ENCODE results near the gene KANSL1.
"Not testable (repeated sequence)": the region's sequence is repeated elsewhere in the genome, so short reads cannot be mapped to it uniquely, and the experiment has no call there.

Gene KANSL1

DNA sequence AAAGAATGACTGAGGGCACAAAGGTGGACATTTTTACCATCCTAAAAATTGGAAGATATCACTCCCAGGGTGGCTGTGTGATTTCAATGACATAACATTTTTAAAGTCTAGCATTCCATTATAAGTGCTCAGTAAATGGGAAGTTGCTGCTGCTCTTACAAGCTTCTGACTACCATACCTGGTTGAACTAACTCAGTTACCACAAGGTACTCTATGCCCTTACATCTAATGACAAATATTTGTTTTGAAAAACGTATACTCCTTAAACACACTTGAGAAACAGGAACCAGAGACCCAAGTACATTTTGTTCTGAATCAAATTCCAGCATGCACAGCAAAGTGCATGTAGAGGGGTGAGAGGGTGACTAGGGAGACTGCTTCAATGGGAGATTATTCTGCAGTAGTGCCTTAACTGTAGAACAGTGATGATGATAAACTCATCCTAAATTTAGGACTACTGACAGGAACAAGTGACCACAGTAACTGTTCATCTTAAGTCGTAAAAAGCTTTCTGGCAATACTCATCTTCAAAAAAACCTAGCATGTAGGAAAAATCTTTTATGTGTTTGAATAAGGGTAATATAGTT is 83.5 kb downstream of the KANSL1 start:
- Histone ChIP-seq H3K27ac (ENCODE audit: low read length) (no peak overlapping the region), H3K4me1 (ENCODE audit: control insufficient read depth, insufficient read depth, low read length) (peaks cover 15% of the 10 kb centered on the region), H3K9me3 (ENCODE audit: control insufficient read depth in 2 of 2, low read length in 2 of 2) (no peaks in the 10 kb centered on the region), H3K4me3 (ENCODE audit: low read length in 2 of 2) (no peak overlapping the region), H3K27me3 (ENCODE audit: control insufficient read depth in 1 of 2, insufficient read depth in 2 of 2, low read length in 2 of 2) (no peaks in the 10 kb centered on the region), H3K36me3 (ENCODE audit: control insufficient read depth in 2 of 2, insufficient read depth in 2 of 2, low read length in 2 of 2) (no peaks in the 10 kb centered on the region), H3K9ac (ENCODE audit: low read length in 2 of 2) (no peak overlapping the region)

DNA sequence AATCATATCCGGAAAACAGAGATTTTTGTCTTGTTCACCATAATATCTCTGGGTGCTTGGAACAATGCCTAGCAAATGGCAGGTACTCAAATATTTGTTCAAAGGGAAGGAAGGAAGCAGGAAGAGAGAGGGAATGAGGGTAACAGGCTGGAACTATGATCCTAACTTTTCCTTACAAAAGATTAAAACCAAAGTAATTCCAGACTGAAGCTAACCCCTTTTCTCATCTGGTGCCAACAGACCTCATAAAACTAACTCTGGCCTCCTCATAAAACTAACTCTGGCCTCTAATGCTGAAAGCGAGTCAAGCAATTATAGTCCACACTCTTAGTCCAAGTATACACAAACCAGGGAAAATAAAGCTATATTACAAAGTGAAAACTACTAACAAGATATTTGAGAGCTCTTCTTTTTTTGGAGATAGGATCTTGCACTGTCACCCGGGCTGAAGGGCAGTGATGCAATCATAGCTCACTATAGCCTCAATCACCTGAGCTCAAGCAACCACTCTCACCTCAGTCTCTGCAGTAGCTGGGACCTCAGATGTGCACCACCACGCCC is 84.6 kb downstream of the KANSL1 start:
- Histone ChIP-seq H3K9me3 (ENCODE audit: control insufficient read depth in 2 of 2, low read length in 2 of 2) (no peaks in the 10 kb centered on the region), H3K27ac (ENCODE audit: low read length) (no peak overlapping the region), H3K4me1 (ENCODE audit: control insufficient read depth, insufficient read depth, low read length) (peaks cover 15% of the 10 kb centered on the region)

DNA sequence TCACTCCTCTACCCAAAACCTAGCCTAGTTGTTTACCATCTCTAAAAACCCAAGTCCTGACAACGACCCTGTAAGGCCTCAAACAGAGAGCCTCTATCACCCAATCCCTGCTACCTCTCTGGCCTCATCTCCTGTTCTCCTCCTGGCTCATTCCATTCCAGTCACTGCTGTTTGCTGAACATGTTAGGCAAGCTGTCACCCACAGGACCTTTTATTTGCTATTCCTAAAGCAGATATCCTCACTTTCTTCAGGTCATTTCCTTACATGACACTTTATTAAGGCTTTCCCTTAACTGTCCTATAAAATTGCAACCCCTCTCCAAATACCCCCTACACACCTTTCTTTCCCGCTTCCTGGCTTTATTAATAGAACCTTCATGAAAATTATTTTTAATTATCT is 85.1 kb downstream of the KANSL1 start:
- Histone ChIP-seq H3K27ac (ENCODE audit: low read length) (no peak overlapping the region), H3K4me1 (ENCODE audit: control insufficient read depth, insufficient read depth, low read length) (peaks cover 15% of the 10 kb centered on the region), H3K36me3 (ENCODE audit: control insufficient read depth in 2 of 2, insufficient read depth in 2 of 2, low read length in 2 of 2) (no peaks in the 10 kb centered on the region), H3K4me3 (ENCODE audit: low read length in 2 of 2) (no peak overlapping the region), H3K9ac (ENCODE audit: low read length in 2 of 2) (no peak overlapping the region), H3K9me3 (ENCODE audit: control insufficient read depth in 2 of 2, low read length in 2 of 2) (no peaks in the 10 kb centered on the region), H3K27me3 (ENCODE audit: control insufficient read depth in 1 of 2, insufficient read depth in 2 of 2, low read length in 2 of 2) (no peaks in the 10 kb centered on the region)

More for the DNA sequence above, 84.6 kb downstream of the KANSL1 start:
- H3K27me3 ChIP-seq (ENCODE audit: control insufficient read depth in 1 of 2, insufficient read depth in 2 of 2, low read length in 2 of 2), result no peaks in the 10 kb centered on the region
- H3K36me3 ChIP-seq (ENCODE audit: control insufficient read depth in 2 of 2, insufficient read depth in 2 of 2, low read length in 2 of 2), result no peaks in the 10 kb centered on the region
- no peak overlapping the region for H3K9ac ChIP-seq (ENCODE audit: low read length in 2 of 2)
- H3K4me3 ChIP-seq (ENCODE audit: low read length in 2 of 2), result no peak overlapping the region

DNA sequence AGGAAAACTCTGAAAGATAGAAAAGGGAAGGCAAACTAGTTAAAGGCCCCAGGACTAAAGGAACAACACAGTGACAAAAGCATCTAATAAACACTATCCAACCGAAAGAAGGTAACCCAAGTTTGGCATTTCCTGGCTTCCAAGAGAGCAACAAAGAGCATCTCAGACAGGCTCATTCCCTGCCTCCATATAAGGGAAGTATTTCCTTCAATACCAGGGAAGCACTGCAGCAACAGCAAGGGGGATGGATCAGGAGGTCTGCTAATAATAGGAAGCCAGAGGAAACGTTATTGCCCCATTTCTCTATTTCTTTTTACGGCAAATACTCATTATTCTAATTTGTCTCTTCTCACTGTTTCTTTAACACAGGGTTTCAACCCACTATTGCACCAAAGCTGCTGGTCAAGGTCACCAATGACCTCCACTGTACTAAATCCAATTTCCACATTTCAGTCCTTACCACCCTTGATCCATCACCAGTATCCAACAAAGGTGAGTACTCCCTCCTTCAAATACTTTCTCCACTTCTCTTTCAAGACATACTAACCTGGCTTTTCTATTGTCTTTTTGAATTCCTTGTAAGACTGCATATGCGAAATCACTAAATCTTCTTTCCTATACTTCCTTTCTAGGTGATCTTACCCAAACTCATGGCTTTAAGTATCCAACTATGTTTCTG is 86.1 kb downstream of the KANSL1 start:
- no peaks in the 10 kb centered on the region for H3K27me3 ChIP-seq (ENCODE audit: control insufficient read depth in 1 of 2, insufficient read depth in 2 of 2, low read length in 2 of 2)
- H3K27ac ChIP-seq (ENCODE audit: low read length), result no peak overlapping the region
- peaks cover 18% of the 10 kb centered on the region for H3K4me1 ChIP-seq (ENCODE audit: control insufficient read depth, insufficient read depth, low read length)
- peak overlapping the region in 1 of 2 donors; percentile 17 for H3K4me3 ChIP-seq (ENCODE audit: low read length in 2 of 2)
- no peak overlapping the region for H3K9ac ChIP-seq (ENCODE audit: low read length in 2 of 2)
- no peaks in the 10 kb centered on the region for H3K36me3 ChIP-seq (ENCODE audit: control insufficient read depth in 2 of 2, insufficient read depth in 2 of 2, low read length in 2 of 2)
- H3K9me3 ChIP-seq (ENCODE audit: control insufficient read depth in 2 of 2, low read length in 2 of 2), result no peaks in the 10 kb centered on the region

DNA sequence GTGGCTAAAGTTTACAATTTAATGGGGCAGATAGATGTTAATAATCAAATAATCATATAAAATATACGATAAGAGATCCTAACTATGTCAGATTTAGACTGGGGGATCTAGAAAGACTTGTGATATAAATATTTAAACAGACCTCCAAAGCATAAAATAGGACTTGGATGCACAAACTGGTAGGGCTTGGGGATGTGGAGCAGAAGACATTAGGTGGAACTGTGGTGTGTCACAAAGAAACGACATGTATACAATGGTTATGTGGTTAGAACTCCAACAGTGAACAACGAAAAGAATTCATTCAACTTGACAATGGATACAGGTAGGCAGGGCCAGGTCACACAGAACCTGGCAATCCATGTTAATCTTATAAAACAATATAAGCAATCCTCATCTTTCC is 90.4 kb downstream of the KANSL1 start:
- H3K27ac ChIP-seq (ENCODE audit: low read length); H3K27me3 ChIP-seq (ENCODE audit: control insufficient read depth in 1 of 2, insufficient read depth in 2 of 2, low read length in 2 of 2); H3K4me3 ChIP-seq (ENCODE audit: low read length in 2 of 2); H3K9ac ChIP-seq (ENCODE audit: low read length in 2 of 2); H3K9me3 ChIP-seq (ENCODE audit: control insufficient read depth in 2 of 2, low read length in 2 of 2); H3K36me3 ChIP-seq (ENCODE audit: control insufficient read depth in 2 of 2, insufficient read depth in 2 of 2, low read length in 2 of 2): not testable (repeated sequence)
- H3K4me1 ChIP-seq (ENCODE audit: control insufficient read depth, insufficient read depth, low read length), result peaks cover 13% of the 10 kb centered on the region

DNA sequence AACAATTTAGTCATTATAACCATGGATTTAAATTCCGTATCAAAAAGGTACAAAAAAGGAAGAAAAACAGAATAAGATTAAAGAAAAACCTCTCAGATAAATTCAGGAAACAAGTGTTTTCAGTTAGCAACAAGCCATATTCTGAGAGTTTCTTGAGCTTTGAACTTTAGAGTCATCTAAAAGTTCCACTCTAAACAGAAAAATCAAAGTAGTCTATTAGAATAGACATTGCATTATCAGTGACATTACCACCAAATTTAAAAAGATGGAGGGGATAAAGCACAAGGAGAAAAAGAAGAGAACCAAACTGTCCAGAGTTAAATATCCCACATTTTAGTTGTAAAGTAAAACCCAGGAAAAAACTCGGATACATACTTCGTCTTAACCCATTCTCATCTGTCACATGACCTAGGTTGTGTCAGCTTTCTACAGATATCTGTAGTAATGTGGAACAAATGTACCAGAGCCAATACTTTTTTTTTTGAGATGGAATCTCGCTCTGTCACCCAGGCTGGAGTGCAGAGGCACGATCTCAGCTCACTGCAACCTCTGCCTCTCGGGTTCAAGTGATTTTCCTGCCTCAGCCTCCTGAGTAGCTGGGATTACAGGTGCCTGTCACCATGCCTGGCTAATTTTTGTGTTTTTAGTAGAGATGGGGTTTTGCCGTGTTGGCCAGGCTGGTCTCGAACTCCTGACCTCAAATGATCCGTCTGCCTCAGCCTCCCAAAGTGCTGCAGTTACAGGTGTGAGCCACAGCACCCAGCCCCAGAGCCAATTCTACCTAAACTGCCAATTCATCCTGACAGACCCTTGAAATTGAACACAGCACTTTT is 91.2 kb downstream of the KANSL1 start:
- not testable (repeated sequence) for H3K4me1 ChIP-seq (ENCODE audit: control insufficient read depth, insufficient read depth, low read length); H3K27ac ChIP-seq (ENCODE audit: low read length); H3K36me3 ChIP-seq (ENCODE audit: control insufficient read depth in 2 of 2, insufficient read depth in 2 of 2, low read length in 2 of 2); H3K9ac ChIP-seq (ENCODE audit: low read length in 2 of 2); H3K27me3 ChIP-seq (ENCODE audit: control insufficient read depth in 1 of 2, insufficient read depth in 2 of 2, low read length in 2 of 2); H3K4me3 ChIP-seq (ENCODE audit: low read length in 2 of 2); H3K9me3 ChIP-seq (ENCODE audit: control insufficient read depth in 2 of 2, low read length in 2 of 2)

DNA sequence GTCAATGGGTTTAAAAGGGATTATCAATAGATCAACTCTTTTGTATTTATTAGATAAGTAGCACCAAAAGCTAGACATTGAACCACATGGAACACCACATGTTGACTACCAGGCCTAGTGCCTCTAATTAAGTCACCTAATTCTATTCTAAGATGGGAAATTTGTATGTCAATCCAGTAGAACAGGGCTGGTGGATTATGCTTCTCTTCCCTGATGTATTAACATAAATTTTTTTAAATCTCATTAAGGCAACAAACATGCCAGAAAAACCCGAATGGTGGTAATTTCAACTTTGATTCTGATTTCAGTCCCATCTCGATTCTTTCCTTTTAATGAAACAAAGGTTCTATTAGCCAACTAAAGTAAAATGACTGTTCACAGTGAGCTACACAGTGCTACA is 92.6 kb downstream of the KANSL1 start:
- Histone ChIP-seq H3K27ac (ENCODE audit: low read length) (no peak overlapping the region), H3K36me3 (ENCODE audit: control insufficient read depth in 2 of 2, insufficient read depth in 2 of 2, low read length in 2 of 2) (no peaks in the 10 kb centered on the region), H3K4me1 (ENCODE audit: control insufficient read depth, insufficient read depth, low read length) (peaks cover 2% of the 10 kb centered on the region), H3K4me3 (ENCODE audit: low read length in 2 of 2) (no peak overlapping the region), H3K9me3 (ENCODE audit: control insufficient read depth in 2 of 2, low read length in 2 of 2) (no peaks in the 10 kb centered on the region), H3K27me3 (ENCODE audit: control insufficient read depth in 1 of 2, insufficient read depth in 2 of 2, low read length in 2 of 2) (no peaks in the 10 kb centered on the region), H3K9ac (ENCODE audit: low read length in 2 of 2) (no peak overlapping the region)

DNA sequence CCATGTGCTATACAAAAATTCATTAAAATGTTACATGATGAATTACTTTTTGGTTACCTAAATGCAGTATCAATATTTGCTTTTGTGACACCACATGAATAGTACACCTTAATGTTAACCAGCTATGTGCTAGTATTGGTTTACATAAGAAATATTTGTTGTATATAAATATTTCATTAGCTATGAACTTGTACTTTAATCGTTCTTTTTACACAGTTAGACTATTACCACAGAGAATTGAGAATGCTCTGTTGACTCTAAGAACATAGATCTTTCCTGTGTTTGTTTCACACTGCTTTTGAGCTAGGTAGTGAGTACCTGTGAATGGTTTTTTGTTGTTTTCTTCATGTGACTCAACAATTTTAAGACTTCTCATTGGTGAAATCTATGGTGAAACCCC is 93.4 kb downstream of the KANSL1 start:
- Histone ChIP-seq H3K9me3 (ENCODE audit: control insufficient read depth in 2 of 2, low read length in 2 of 2) (no peaks in the 10 kb centered on the region), H3K27ac (ENCODE audit: low read length) (no peak overlapping the region), H3K27me3 (ENCODE audit: control insufficient read depth in 1 of 2, insufficient read depth in 2 of 2, low read length in 2 of 2) (no peaks in the 10 kb centered on the region), H3K4me3 (ENCODE audit: low read length in 2 of 2) (no peak overlapping the region), H3K36me3 (ENCODE audit: control insufficient read depth in 2 of 2, insufficient read depth in 2 of 2, low read length in 2 of 2) (no peaks in the 10 kb centered on the region), H3K9ac (ENCODE audit: low read length in 2 of 2) (no peak overlapping the region), H3K4me1 (ENCODE audit: control insufficient read depth, insufficient read depth, low read length) (peaks cover 2% of the 10 kb centered on the region)

DNA sequence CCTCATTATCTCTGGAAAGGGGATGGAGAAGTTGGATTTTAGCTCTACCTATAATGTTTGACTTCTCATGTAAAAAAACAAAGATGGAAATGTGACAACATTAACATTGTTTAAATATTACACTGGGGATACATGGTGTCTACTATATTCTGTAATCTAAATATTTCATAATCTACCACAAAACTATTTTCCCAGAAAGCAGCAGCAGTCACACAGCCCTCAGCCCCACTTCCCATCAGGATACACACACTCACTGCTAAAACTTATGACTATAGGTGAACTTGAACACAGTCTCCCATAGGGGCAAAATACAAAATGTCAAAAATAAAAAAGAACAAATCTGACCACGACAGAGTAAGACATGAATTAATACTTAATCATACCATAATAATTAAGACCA is 95.7 kb downstream of the KANSL1 start:
- H3K36me3 ChIP-seq (ENCODE audit: control insufficient read depth in 2 of 2, insufficient read depth in 2 of 2, low read length in 2 of 2), result no peaks in the 10 kb centered on the region
- H3K9me3 ChIP-seq (ENCODE audit: control insufficient read depth in 2 of 2, low read length in 2 of 2), result no peaks in the 10 kb centered on the region
- H3K27me3 ChIP-seq (ENCODE audit: control insufficient read depth in 1 of 2, insufficient read depth in 2 of 2, low read length in 2 of 2), result no peaks in the 10 kb centered on the region
- H3K4me1 ChIP-seq (ENCODE audit: control insufficient read depth, insufficient read depth, low read length), result peaks cover 2% of the 10 kb centered on the region
- H3K27ac ChIP-seq (ENCODE audit: low read length), result no peak overlapping the region
- no peak overlapping the region for H3K9ac ChIP-seq (ENCODE audit: low read length in 2 of 2)
- no peak overlapping the region for H3K4me3 ChIP-seq (ENCODE audit: low read length in 2 of 2)

DNA sequence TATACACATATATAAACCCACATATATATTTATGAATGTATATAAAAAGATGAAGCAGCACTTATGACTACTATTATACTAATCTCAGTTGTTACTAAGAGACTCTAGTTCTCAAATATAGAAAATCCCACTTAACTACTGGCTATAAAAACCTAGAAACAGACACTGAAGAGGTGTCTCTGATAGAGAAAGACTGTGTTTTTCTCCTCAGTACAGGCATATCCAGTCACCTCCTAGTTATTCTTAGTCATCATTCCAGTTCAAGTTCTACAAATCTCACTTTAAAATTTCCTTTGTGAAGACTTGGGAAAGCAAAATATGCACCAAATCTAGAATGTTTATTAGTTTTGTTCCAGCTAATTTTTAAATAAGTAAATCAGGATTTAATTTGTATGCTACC is 100.2 kb downstream of the KANSL1 start:
- H3K4me1 ChIP-seq (ENCODE audit: control insufficient read depth, insufficient read depth, low read length), result no peaks in the 10 kb centered on the region

More for the DNA sequence above, 100.2 kb downstream of the KANSL1 start:
- no peak overlapping the region for H3K4me3 ChIP-seq (ENCODE audit: low read length in 2 of 2)
- H3K27ac ChIP-seq (ENCODE audit: low read length), result no peak overlapping the region
- H3K9ac ChIP-seq (ENCODE audit: low read length in 2 of 2), result no peak overlapping the region
- no peaks in the 10 kb centered on the region for H3K27me3 ChIP-seq (ENCODE audit: control insufficient read depth in 1 of 2, insufficient read depth in 2 of 2, low read length in 2 of 2)
- H3K36me3 ChIP-seq (ENCODE audit: control insufficient read depth in 2 of 2, insufficient read depth in 2 of 2, low read length in 2 of 2), result no peaks in the 10 kb centered on the region
- no peaks in the 10 kb centered on the region for H3K9me3 ChIP-seq (ENCODE audit: control insufficient read depth in 2 of 2, low read length in 2 of 2)

Data from stomach smooth muscle (tissue), 2 donors.